T1000 (cell line): ENCODE results near the gene MAX.
"Not testable (repeated sequence)": the region's sequence is repeated elsewhere in the genome, so short reads cannot be mapped to it uniquely, and the experiment has no call there.

Source experiments
- DNase-seq: peaks from one replicate; lab custom pipeline; 2025; ENCODE audit warnings: mixed read lengths; lab: John Stamatoyannopoulos, UW

MAX gene

DNA sequence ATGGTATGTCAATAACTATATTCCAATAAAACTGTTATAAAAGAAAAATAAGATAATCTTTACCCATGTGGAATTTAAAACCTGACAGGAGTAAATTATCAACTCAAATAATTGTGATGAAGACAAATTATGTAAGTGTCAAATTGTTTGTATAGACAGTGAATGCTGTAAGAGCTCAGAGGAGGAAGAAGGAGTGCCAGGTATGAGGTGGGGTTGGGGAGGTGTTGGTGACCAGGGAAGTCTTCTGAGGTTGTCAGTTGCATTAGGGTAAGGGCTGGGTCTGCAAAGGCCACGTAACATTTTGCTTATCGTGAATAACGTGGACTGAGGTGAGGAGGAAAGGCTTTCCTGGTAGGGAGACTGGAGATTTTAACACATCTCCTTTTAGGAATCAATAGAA is 2.5 kb upstream of the MAX start:
- DNase-seq: no peak

DNA sequence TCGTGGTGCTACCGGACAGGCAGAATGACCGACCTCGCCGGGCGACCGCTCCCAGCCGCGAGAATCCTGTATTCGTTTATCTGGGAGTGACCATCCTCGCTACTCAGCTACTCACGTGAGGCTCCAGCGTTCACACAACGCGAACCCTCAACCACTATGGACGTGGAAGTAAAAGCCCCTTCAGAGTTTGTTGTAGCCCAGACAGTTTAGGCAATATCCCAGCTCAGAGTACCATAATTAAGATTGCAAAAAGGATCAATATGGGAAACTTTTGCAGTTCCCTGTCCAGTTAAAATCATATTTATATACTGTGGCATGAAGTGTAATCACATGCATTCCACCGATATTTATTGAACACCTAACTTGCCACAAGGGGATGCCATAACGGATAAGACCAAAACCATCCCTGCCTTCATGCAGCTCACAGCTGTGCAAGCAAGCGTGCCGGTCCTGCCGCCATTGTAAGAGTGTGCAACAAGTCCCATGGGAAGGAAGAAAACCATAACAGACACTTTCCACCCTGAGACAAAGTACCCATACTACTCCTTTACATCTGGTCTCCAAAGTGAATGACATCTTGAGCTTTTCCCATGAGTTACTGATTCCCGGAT is 938 bp upstream of the MAX start:
- no peak for DNase-seq

DNA sequence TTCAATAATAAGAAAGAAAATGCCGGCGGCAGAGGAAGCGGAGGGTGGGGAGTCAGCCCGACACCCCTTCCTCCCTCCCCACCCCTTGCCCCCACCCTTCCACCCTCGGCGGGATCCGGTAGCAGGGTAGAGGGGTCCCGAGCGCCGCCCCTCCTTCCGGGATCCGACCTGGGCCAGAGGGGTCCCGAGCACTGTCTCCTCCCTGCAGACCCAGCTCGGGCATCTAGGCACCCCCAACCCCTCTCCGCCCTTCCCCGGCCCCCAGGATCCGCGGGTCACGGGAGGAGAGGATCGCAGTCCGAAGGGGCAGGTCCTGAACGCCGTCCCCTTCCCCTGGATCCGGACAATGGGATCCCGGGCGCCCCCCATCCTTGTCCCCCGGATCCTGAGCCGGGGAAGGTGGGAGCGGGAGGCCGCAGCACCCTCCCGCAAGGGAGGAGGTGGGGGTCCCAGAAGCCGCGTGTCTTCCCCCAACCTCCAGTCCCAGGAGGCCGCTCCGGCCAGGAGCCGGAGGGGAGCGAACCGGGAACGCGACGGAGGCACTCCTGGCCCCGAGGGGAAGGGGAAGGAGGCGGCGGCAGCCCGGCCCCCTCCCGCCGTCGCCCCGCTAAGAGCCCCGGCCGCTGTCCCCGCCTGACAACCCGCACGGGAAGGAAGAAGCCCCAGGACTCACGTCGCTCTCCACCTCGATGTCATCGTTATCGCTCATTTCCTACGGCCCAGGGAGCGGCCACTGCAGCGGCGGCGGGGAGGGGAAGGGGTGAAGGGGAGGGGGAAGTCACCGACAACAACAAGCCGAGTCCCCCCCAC is 481 bp downstream of the MAX start:
- DNase-seq: no peak

DNA sequence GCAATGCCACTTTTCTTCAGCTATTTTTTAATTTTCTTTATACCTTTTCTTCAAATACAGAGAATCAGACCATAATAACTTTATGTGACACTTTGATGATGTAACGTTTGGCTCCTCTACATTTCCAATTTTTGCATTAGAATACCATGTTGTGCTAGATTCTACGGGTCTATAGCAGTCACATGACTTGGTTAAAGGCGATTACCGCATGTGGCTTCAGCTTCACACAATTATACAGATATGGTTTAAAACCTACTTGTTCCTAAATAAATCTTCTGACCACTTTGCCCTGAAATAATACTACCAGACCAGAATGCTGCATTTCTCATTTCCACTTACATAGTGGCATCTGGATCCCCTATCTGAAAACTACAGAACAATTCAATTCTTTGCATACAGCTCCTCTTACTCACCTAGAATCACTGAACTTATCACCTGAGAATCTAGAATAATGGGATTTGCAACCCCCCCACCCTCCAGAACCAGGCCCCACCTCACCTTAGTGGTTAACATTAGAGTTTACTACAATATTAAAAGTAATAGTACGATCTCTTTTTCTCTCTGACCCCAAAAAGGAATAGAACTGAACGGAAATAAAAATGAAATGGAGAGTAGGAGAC is 1.3 kb downstream of the MAX start:
- DNase-seq: no peak

DNA sequence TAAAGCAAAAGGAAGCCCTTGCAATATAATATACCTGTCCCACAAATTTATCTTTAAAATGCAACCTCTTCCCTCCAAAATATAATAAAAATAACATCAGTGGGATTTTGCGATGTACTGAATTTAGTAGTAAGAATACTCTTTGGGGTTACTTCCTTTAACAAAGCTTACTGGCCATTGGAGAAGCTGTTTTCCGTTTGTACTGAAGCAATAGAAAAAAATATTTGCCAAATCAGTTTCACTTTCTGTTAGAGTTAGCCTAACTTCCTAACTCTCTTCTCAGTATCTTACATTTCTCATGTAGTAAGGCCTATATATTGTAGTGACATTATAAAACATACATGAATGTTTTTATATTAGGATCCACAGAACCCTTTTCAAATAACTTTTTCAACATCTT is 3.7 kb downstream of the MAX start:
- DNase-seq: no peak

DNA sequence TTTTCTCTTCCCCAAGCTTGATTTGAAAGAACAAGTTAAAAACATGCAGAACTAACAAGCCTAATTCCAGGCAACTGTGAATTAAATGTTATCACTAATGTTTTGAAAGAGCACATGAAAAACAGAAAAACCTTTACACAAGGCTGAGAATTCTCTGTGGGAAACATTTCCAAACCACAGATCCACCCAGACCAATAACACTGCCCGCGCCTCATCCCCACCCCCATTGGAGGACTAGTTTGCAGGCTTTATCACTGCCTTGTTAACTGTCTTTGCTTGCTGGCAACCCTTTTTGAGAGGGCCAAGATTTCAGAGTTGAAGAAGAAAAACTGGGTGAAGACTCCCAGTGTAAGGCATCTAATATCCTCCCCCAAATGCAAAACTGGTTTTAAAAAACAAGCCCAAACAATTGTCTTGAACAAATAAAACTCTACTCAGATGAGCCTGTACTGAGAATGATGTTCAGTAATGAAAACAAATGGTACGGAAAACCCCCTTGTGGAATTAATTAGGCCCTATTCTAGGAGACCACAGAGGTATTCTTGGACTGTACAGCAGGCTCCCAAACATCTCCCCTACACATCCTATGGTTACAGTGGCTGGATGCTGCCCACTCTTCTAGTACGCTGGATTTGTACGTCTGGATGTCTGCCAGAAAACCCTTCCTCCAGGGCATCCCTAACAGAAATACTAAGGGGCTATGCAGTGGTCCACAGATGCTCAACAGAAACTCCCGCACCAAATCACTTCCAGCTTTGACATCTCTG is 5.8 kb downstream of the MAX start:
- no peak for DNase-seq

DNA sequence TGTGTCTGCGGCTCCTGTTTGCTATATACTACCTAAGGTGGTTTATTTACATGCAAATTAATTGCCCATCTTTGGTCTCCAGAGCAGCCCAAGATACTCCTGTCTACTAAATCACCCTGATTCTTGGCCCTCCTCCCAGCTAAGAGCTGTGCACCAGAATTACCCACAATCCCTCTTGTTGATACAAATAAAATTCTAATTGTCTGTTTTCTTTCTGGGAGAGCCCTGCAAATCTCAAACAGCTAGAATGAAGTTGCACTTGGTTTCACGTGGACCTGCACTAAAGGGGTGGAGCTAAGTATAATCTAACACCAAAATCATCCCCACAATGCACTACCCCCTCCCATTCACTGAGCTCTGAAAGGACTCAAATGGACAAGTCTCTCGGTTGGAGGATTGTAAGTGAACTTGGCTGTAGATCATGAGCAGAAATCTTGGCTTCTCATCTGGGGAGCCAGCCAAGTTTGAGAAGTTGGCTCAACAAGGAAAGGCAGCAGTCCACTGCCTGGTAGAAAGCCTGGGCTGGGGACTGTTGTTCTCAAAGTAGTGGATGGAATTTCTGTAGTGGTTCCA is 6.6 kb downstream of the MAX start:
- DNase-seq: no peak

DNA sequence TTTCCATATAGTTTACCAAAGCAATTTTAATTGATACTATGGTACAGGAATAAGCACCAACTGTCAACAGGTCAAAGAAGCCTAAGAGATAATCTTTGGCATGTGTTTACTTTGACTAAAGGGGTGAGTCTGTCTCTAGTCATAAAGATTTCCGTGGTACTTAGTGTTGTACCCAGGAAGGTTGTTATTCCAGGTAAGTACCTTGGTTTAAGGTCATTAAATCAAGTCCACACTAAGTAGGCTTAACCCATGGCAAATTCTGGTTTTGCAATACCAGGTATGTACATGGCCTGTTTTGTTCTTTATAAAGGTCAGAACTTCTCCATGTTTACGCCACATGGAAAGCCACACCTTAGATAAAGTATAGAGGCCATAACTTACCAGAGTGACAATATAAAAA is 10.0 kb downstream of the MAX start:
- no peak for DNase-seq

DNA sequence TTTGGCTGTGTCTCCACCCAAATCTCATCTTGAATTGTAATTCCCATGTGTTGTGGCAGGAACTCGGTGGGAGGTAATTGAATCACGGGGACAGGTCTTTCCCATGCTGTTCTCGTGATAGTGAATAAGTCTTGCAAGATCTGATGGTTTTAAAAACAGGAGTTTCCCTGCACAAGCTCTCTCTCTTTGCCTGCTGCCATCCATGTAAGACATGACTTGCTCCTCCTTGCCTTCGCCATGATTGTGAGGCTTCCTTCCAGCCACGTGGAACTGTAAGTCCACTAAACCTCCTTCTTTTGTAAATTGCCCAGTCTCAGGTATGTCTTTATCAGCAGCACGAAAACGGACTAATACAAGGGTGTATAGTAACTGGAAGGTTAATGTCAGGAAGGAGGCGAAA is 14.5 kb downstream of the MAX start:
- not testable (repeated sequence) for DNase-seq

DNA sequence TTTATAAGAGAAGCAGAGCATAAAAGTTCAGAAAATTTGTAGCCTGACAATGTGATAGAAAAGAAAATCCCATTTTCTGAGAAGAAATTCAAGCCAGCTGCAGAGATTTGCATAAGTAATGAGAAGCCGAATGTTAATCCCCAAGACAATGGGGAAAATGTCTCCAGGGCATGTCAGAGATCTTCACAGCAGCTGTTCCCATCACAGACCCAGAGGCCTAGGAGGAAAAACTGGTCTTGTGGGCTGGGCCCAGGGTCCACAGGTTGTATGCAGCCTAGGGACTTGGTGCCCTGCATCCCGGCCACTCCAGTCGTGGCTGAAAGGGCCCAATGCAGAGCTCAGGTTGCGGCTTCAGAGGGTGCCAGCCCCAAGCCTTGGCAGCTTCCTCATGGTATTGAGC is 15.6 kb downstream of the MAX start:
- DNase-seq: not testable (repeated sequence)

DNA sequence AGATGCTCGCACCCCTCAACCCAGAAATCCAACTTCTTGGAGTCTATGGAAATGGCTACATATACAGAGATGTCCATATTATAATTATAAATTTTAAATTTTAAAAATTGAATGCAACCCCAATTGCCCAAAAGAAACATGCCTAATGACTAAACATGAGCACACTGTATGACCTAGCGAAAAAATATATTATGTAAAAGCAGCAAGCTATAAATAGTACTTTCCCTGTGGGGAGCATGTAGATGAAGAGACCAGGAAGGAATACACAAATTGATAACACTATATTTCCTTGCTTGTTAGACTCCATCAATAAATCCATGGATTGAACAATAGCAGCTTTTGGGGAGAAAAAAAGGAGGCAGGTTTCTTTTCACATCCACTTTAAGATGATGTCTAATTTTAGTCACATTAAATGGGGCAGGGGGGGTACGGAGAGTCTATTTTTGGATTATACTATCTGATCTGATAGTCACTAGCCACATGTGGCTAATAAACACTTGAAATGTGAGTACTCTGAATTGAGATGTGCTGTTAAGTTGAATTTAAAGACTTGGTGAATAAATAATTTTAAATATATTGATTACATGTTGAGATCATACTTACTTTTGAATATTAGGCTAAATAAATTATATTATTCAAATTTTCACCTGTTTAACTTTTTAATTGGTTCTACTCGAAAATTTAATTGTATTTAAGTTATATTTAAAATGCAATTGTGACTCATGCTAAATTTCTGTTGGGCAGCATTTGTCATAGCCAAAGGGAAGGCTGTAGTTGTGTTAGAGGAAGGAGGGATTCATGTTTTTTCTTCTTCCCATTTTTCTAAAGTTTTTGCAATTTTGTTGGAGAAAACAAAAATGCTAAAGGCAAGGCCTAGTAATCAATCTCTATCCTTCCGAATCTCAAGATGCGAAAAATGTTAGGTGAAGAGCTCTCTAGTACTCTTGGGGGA is 17.5 kb downstream of the MAX start:
- DNase-seq: no peak

DNA sequence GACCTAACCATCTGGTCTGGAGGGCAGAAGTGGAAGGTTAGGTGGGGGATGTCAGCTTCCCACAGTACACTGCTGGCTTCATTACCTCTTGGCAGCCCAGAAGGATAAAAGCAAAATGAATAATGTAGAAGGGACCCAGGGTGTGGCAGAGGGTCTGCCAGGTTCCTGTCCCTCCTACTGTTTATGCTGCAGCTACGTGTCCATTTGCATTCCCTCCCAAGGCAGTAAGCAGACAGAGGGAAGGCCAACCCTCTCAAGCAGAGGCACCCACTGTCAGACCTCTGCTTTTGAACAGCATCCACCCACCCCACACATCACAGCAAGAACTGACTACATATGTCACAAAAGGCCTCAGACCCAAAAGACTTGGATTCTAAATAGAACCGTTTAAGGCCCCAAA is 19.4 kb downstream of the MAX start:
- no peak for DNase-seq

DNA sequence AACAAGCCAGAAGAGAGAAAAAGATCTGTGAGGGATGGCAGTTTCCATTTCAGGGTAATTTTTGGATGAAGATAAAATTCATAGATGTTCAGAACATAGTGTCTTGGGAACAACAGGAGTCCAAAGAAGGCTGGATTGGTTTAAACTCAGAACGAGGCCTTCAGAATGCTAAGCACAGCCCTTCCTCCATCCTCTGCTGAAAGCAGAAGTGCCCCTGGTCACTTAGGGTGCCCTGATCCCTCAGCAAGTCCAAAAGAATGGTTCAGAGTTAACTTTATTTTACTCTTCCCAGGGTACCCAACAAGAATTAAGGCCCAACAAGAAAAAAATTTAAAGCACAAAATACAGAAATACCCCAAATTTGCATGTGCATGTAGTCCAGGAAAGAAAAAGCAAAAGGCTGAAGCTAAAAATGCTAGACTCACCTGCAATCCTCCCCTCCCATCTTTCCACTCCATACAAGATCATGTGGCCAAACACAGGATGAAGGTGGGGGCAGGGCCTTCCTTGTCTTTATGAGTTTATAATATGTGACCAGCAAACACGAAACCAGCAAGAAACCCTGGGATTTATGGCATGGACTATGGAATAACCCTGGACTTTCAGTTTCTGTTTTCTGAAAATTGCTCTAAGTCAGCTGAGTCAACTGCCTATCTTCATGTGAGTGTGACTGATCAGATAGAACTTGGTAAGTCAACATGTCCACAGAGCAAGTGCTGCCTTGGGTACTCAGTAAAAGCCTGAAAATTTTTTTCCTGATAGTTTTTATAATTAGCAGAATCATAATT is 21.2 kb downstream of the MAX start:
- DNase-seq: no peak

DNA sequence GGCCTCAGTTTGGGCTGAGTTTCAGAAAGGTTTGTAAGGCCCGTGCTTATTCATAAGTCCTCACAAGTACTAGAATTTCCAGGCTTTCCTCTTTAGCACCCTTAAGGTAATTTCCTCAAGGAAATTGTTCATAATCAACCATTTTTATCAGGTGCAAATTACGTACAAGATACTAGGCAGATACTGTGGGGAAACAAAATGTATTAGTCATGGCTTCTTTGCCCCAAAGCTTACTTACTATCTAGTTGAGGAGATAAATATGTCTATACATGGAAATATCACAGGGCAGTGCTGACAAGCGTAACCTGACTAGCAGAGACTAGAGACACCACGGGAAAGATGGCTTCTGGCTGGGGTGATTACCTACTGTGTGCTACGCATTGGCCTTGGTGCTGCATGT is 22.5 kb downstream of the MAX start:
- no peak for DNase-seq

DNA sequence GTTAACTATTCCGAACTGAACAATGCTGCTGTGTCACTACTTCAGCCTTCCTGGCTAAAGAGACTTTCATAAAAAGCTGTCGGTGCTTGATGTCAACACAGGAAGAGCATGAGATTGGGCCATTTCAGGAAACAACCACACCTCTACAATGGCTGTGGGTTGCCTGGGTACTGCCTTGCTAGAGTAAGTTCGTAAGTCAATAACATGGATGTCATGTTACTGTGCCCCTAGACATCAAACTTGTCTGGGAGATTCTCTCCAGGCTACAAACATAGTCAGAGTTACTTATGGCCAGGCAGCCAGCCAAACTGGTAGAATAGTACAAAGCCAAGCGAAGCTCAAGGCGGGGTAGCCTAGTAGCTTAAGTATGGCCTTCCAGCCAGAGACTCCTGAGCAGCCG is 23.1 kb downstream of the MAX start:
- DNase-seq: no peak

DNA sequence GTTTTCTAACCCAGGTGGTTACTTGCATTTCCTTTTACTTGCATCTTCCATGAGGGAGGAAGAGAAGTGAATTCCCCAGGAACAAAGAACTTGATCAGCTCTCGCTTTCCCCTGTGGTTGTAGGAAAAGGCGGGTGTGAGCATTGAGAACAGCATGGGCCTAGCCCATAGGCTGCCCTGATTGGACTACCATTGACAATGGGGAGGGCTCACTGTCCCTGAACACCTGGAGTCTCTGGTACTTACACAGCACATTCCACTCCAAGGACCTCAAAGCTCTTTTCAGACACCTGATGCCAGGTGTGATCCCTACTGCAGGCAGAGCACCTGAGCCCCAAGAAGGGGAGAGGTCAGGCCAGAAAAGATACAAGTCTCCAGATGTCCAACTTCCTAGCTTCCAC is 25.0 kb downstream of the MAX start:
- DNase-seq: no peak

DNA sequence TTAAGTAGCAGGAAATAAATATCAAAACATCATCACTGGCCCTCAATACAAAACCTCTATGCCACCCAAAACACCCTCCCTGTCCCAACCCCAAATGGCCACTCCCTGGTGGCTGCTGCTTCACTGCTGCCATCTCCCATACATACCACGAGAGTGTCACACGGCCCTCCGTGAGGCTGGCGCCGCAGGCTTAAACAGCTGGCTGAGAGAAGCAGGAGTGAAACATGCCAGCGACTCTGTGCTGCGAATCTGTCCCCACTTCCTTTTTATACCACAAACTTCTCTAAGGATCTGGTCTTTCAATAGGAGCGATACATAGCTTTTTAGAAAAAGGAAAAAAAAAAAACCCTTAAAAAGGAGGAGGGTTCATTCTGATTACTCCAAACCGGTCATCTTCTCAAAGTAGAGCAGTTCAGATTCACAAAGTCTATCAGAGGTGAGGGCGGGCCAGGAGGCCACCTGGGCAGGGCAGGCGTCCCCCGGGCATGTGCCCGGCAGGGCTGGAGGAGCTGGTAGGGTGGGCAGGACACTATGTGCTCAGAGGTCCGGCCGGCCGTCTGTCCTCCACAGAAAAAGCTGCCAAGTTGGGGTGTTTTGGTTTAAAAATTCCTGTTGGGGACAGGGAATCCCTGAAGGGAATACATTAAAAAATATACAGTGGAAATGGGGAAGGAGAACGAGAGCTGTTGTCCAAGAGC is 26.5 kb downstream of the MAX start:
- DNase-seq: no peak

DNA sequence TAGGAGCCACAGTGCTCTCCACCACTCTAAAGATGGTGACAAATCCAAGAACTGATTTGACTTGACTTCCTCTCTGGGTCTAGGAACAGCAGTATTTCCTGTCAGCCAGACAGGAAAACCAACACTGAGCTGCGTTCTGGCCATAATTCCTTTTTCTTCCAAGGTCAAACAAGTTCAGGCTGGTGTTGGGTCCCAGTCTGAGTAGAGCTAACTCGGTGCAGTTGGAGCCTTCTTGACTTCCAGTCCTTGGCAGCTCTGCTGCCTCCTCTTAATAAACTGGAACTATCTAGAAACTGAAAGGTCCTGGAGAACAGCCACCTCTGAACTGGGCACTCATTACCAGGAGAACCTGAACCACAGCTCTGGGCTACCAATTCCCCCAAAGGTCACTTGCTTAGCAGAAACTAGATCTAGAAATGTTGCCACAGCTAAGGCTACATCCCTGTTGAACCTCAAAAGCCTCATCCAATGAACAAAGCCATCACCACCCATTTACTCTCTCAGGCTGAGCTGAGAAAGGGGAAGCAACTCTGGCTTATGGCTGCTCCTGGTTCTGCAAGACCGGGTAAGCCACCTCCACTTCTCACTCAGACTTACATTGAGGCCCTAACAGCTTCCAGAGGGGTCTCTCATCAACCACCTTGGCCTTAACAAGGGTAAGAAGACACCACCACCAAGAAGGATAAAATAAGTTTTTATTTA is 27.7 kb downstream of the MAX start:
- no peak for DNase-seq

DNA sequence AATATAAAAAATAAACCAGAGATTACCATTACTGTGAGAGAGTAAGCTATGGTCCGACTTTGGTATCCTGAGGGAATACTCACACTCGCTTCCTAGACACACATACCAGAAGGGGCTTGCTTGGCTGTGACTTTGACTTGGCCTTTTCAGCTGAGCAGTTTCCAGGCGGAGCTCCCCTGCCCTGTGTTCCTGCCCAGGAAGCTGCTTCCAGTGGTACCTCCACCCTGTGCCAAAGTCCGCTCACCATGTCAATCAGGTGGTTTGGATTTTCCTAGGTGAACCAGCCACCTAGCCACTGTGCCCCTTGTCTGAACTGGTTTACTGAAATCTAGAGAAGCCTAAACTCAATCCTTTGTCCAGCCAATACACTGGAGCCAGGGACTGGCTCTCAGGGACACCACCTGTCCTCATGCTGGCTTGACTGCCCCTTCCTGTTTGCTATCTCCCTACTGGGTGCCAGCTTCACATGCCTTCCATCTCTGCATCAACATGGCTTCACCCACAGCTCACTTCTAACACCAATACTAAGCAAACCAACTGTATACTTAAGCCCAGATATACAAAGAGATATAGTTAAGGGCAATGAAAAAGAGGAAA is 28.6 kb downstream of the MAX start:
- no peak for DNase-seq
